GM21786 (cell line): ENCODE data around the gene MAD2L1BP.

ENCODE experiments used
- ATAC-seq: cut with Tn5 transposase; IDR thresholded peaks from one replicate; pipeline ENCODE4 v1.9.1; 2021; ENCODE audit not compliant: unreplicated experiment

Gene MAD2L1BP

DNA sequence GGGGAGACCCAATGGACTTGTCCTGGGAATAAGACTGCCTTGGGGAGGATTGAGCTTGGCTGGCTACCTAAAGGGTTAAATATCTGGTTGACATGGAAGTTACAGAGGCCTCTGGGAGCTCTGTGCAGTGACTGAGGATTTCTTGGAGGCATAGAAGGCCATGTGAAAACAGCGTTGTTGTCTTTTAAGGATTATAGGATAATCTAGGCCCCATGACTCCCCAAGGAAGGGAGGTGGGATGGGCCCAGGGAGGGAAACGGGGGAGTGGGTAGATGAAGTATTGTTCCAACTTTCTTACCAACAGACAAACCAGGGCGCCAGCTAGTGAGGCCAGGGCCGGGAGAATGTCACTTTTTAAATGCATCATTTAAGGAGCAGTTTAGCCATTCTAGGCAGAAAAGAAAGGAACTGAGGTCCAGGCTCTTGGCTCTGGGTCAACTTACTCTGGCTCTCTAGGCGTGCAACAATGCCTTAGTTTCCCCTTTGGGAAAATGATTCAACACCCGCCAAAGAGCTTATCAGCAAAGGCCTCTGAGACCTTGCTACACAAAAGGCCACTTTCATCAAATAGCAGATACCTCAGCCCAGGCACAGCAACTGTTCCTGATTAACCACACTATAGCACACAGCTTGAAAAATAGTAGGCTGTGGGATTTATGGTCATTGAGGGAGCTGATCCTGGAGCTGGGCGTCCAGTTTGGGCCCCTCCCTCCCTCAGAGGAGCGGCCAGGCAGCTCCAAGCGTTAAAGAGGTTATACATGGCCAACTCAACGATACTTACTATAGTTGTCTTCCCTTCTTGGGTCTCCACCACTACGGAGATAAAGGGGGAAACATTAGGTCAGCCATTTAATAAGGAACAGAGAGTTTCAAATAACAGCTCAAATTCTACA, 44.9 kb downstream of the MAD2L1BP start:
- ATAC-seq: no peak

GRCh38 chr6:43681303-43681702, 45.7 kb downstream of the MAD2L1BP start:
- no peak for ATAC-seq

- ATAC-seq: no peak
Measured at GRCh38 chr6:43682724-43683429, 47.2 kb downstream of the MAD2L1BP start.

DNA sequence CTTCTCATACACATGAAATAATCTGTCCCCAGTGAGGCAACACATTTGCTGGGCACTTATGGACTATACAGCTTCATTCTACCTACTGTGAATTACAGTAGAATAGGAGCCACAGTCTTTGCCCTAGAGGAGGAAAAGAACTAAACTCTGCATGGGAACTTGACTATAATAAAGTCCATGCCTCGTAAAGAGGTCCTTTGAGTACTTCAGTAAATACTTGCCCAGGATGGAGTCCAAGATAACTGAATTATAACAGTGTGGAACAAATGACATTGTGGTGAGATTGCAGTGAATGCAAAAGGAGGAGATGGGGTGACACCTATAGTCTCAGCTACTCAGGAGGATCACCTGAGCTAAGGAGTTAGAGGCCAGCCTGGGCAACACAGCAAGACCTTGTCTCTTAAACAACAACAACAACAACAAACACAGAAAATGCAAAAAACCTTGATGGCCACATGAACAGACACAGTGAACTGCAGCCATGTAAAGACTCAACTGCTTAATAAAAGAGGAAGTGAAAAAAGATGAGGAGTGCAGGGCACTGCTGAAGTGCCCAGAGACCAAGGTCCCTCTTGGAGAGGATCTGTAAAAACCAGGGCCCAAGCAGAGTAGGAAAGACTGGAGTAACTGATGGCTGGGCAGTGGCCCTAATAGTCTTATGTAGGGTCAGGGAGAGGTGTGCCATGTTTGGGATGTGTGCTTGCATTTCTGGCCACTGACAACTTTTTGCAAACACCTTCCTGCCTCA, 48.2 kb downstream of the MAD2L1BP start:
- ATAC-seq: peak; percentile 66

GRCh38 chr6:43687079-43687436, 51.4 kb downstream of the MAD2L1BP start:
- ATAC-seq: no peak

GRCh38 chr6:43687437-43688347, 52.1 kb downstream of the MAD2L1BP start, which contains the start of gene MRPS18A:
Gene MRPS18A, minus strand, starts transcription at chr6:43687791. Its CDS starts 12 bp downstream, at chr6:43687779.
- peak; percentile 87 for ATAC-seq

DNA sequence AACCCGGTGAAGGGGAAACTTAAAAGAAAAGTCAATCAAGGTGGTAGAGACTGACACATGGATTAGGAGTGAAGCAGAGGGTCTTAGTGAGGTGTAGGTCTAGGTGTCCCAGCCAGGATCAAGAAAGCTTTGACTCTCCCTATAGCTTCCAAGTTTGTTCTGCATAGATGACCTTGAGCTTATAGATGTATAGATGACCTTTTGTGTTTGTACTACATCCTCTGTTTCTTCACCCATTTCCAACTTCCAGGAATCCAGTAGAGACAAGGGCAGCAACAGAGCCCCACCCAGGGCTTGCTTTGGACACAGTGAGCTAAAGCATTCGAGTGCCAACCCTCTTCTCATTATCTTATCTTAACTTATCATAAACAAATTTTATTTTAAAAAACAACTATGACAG, 53.8 kb downstream of the MAD2L1BP start:
- ATAC-seq: no peak
